Forelimb muscle (tissue), 1 donor: ENCODE measurements around the gene FN1. TPM values are rescaled to one million over a fixed set of nuclear protein-coding genes. Genes with fewer than 3 reads are reported as not detected.

ENCODE experiments used
- DNase-seq: peaks from one replicate; pipeline ENCODE4 v3.0.0-alpha.2; 2013; ENCODE audit warnings: low read depth
- polyA plus RNA-seq: library from polyadenylated mRNA; unstranded; fragments of 120-200 nt; gene quantifications from one replicate; pipeline ENCODE4 v1.2.1, GENCODE V29; 2013; ENCODE audit not compliant: insufficient read length

The FN1 gene
- polyA plus RNA-seq, 1 donor, result 410 TPM

- DNase-seq, result no peak
Measured at GRCh38 chr2:215383652-215384279, 52.1 kb downstream of the FN1 start.

DNA sequence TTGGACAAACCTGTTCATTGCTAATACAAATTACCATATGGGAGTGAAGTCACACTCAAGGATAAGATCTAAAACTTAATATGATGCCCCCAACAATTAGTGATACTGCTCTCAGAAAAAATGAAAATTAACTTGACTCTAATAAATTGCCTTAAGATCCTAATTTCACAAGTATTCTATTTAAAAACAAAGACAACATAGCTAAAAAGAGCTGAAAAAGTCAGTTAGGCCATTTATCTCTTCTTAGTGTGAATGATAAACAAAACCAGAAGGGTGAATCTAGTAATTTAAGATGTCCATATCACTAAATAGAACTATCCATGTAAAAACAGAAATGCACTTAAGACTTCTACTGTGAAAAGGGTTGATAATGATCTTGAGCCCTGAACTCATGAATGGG is 53.4 kb downstream of the FN1 start:
- DNase-seq, result no peak

GRCh38 chr2:215382011-215382410 is 53.9 kb downstream of the FN1 start:
- no peak for DNase-seq

DNA sequence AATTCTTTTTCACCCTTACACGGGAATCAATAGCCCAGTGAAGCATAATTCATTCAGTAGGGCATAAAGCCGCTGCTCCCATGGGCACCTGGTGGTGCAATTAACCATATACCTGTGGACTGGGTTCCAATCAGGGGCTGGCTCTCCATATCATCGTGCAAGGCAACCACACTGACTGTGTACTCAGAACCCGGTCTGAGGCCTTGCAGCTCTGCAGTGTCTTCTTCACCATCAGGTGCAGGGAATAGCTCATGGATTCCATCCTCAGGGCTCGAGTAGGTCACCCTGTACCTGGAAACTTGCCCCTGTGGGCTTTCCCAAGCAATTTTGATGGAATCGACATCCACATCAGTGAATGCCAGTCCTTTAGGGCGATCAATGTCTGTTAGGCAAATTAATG is 55.2 kb downstream of the FN1 start:
- DNase-seq, result no peak

DNA sequence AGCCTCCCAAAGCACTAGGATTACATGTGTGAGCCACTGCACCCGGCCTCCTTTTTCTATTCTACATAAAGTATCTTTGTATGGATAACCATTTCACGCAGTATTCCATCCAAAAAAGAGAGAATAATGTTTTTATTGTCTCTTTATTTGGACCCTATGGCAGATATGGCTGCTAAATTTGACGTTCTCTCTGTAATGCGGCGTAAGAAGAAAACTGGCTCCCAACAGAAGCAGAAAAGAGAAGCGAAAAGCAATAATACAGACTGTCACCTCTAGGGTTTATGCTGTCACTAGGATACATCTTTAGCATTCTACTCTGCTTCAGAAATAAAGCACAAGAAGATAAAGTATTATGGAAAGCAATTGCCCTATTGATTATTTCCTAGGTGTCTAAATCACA is 55.9 kb downstream of the FN1 start:
- no peak for DNase-seq

GRCh38 chr2:215379039-215379438 is 56.8 kb downstream of the FN1 start:
- no peak for DNase-seq

DNA sequence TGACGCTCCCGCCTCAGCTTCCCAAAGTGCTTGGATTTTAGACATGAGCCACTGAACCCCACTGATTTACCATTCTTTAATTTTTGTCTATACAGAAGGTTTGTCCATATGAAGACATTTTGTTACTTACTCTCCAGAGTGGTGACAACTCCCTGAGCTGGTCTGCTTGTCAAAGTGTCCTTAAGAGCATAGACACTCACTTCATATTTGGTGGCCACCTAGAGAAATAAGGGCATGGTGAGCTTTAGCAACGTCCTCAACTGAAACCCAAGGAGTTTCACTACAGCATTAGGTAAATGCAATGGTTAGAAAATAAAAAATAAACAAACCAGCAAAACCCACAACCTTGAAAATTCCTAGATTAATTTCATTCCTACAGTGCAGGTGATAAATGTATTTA is 57.8 kb downstream of the FN1 start:
- no peak for DNase-seq

- no peak for DNase-seq
Measured at GRCh38 chr2:215377283-215377682, 58.6 kb downstream of the FN1 start.

DNA sequence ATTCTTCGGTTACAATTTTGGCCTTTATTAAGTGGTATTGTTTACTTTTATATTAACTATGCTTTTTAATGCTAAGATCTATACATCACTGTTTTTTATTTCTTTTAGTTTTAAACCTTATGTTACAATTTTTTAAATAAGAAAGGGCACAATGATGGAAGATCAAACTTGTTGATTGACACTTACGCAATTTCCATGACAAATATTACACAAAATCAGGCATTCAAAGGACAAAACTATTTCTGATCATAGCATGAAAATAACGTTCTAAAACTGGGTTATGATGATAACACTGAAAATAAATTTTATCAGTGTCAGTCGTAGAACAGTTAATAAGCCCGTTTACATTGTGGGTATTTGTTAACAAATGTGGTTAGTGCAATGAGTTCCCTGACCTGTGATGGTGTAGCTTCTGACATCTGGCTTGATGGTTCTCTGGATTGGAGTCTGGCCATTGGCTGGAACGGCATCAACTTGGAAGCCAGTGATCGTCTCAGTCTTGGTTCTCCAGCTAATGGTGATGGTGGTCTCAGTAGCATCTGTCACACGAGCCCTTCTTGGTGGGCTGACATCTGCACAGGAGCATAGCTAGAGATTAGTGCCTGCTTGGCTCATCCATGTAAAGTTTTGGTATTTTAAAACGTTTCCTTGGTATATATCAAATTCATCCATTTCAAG is 59.6 kb downstream of the FN1 start:
- no peak for DNase-seq

GRCh38 chr2:215375467-215375830 is 60.4 kb downstream of the FN1 start:
- no peak for DNase-seq

DNA sequence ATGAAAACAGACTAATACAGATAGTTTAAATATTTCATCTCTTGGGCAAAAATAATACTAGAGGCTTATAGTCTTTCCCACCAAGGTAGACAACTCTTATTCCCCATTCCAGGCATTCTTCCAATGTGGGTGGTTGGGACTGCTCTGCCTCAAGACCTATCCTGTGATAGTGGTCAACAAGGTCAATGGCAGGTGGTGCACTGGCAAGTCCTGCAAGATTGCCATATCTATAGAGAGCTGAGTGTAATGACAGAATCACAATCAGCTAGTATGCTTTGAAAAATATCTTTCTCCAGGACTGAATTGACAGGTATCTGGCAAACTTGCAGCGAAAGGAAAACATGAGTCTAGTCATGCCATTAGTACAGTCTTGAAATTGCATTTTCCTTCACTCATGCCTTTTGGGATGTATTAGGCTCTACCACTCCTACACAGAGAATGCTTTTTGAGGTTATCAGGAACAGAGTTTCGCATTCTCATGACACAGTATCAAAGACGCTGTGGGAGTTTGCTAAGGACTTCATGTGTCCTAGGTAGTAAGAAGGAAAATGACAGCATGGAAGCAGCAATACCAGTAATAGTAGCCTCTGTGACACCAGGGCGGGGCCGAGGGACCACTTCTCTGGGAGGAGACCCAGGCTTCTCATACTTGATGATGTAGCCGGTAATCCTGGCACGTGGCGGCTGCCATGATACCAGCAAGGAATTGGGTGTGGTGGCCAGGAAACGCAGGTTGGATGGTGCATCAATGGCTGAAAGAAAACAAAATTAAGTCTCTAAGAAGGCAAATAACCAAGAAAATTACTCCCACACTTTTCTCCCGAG is 61.0 kb downstream of the FN1 start:
- no peak for DNase-seq

GRCh38 chr2:215374002-215374401 is 61.9 kb downstream of the FN1 start:
- no peak for DNase-seq

GRCh38 chr2:215372968-215373649 is 62.8 kb downstream of the FN1 start:
- no peak for DNase-seq

- no peak for DNase-seq
Measured at GRCh38 chr2:215371915-215372897, 63.7 kb downstream of the FN1 start.

DNA sequence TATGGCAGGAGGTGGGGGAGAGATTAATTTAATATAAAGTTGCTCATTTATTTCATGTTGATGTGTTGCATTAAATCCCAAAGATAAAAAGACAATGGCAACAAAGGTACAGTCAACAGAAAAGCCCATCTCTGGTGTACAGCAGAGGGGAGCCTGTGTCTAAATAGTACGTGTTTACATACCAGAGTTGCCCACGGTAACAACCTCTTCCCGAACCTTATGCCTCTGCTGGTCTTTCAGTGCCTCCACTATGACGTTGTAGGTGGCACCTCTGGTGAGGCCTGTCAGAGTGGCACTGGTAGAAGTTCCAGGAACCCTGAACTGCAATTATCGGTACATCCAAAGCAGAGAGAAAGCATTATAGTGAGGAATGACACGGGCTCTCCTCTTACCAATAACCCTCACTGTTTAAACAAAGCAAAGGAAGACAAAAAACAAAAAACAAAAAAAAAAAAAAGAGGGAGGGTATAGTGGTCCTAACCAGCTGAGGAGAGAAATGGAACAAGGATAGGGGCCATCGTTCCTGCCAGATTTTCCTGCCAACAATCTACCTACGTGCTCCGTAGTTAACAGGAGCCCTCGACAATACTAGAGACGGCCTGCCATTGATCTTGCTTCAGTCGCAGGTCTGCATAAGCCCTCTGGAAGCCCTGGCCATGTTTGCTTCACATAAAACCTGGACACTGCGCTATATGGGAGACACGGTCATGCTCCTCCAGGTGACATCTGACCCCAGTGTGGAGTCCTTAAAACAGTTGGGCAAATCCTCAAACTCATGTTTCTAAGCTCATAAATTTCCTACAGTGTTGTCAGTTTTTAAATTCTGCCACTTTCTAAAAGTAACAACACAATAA is 65.5 kb downstream of the FN1 start:
- no peak for DNase-seq

- DNase-seq, result no peak
Measured at GRCh38 chr2:215369181-215369760, 66.6 kb downstream of the FN1 start.

- DNase-seq, result no peak
Measured at GRCh38 chr2:215368493-215368809, 67.4 kb downstream of the FN1 start.

GRCh38 chr2:215367662-215368492 is 68.0 kb downstream of the FN1 start:
- DNase-seq, result no peak

- no peak for DNase-seq
Measured at GRCh38 chr2:215366440-215367032, 69.3 kb downstream of the FN1 start.
